Endothelial cell of umbilical vein (primary cell): ENCODE results near the gene TAF11L4. TPM values are rescaled to one million over a fixed set of nuclear protein-coding genes. Genes with fewer than 3 reads are reported as not detected.

Experiments used
- BruUV-seq: library from RNA; stranded (reverse); fragments of 400-500 nt; replicated peaks from 2 replicates; lab custom pipeline; 2021; lab: Mats Ljungman, UMichigan
- CTCF ChIA-PET: fragments of 300-600, 350-600 bp; sonication (Branson Sonifier 250); formaldehyde crosslinking; loops from one replicate; lab custom pipeline; 2021; ENCODE audit warnings: antibody characterized with exemption, inconsistent platforms; lab: Charles Lee
- POLR2A ChIA-PET: fragments of 300-600, 350-600 bp; sonication (Branson Sonifier 250); formaldehyde crosslinking; loops from one replicate; lab custom pipeline; 2021; ENCODE audit warnings: antibody characterized with exemption, inconsistent platforms; lab: Charles Lee
- DNase-seq: peaks from one replicate; pipeline ENCODE4 v3.0.0-alpha.2; 2011; ENCODE audit warnings: low read depth, low spot score
- FAIRE-seq: peaks from 2 replicates; lab custom pipeline; 2011; peaks lifted over from hg19 to GRCh38; lab: Jason Lieb, UNC
- H2AFZ ChIP-seq: 2 replicates; pipeline ENCODE4 v1.6.0; 2012; ENCODE audit warnings: low read depth, low read length, control low read depth, inconsistent platforms
- H3K27ac ChIP-seq: 2 replicates; pipeline ENCODE4 v1.5.1; 2011; ENCODE audit warnings: low read depth, mild to moderate bottlenecking, control low read depth, low read length, moderate library complexity; ENCODE audit not compliant: insufficient read depth
- H3K27me3 ChIP-seq, 2 experiments: 2 replicates each; pipeline versions ENCODE4 v1.6.0 to v1.6.1; 2011; ENCODE audit warnings: low read length in 2 of 2, mixed read lengths in 1 of 2; ENCODE audit not compliant: control insufficient read depth in 2 of 2, insufficient read depth in 2 of 2
- H3K36me3 ChIP-seq, 2 experiments: 2 replicates in 1 of 2; 3 replicates in 1 of 2; pipeline ENCODE4 v1.5.1; 2011; ENCODE audit warnings: low read length in 2 of 2, mild to moderate bottlenecking in 1 of 2, moderate library complexity in 1 of 2; ENCODE audit not compliant: control insufficient read depth in 2 of 2, insufficient read depth in 2 of 2; ENCODE audit errors: extremely low read depth in 1 of 2
- H3K4me1 ChIP-seq: 3 replicates; pipeline ENCODE4 v1.5.1; 2011; ENCODE audit warnings: mild to moderate bottlenecking, low read length; ENCODE audit not compliant: control insufficient read depth, insufficient read depth; ENCODE audit errors: extremely low read depth
- H3K4me2 ChIP-seq: 2 replicates; pipeline ENCODE4 v1.6.1; 2011; ENCODE audit warnings: low read length, control low read depth, mixed read lengths; ENCODE audit not compliant: insufficient read depth
- H3K4me3 ChIP-seq, 3 experiments: fragments of 200-600 bp in 1 of 3; sonication (generic), shearing (Covaris generic) in 1 of 3; replicated peaks in 1 of 3; 2 replicates each; pipeline ENCODE4 v1.5.1; 2011 to 2016; ENCODE audit warnings: control low read depth in 3 of 3, low read length in 3 of 3, mild to moderate bottlenecking in 2 of 3, inconsistent platforms in 1 of 3, low read depth in 1 of 3, moderate library complexity in 1 of 3; ENCODE audit not compliant: insufficient read depth in 1 of 3
- H3K79me2 ChIP-seq: 2 replicates; pipeline ENCODE4 v1.6.0; 2012; ENCODE audit warnings: low read length, inconsistent platforms; ENCODE audit not compliant: control insufficient read depth, insufficient read depth
- H3K9ac ChIP-seq: replicated peaks from 2 replicates; pipeline ENCODE3; 2011; ENCODE audit warnings: low read length, control low read depth; ENCODE audit not compliant: insufficient read depth; ENCODE audit errors: extremely low read depth
- H3K9me1 ChIP-seq: replicated peaks from 3 replicates; pipeline ENCODE4 v1.6.0; 2011; ENCODE audit warnings: mild to moderate bottlenecking, low read length; ENCODE audit not compliant: control insufficient read depth, insufficient read depth; ENCODE audit errors: extremely low read depth
- H3K9me3 ChIP-seq: replicated peaks from 2 replicates; pipeline ENCODE4 v1.5.1; 2012; ENCODE audit warnings: low read length, inconsistent platforms; ENCODE audit not compliant: control insufficient read depth, insufficient read depth
- H4K20me1 ChIP-seq: replicated peaks from 2 replicates; pipeline ENCODE3; 2011; ENCODE audit warnings: mild to moderate bottlenecking, low read length; ENCODE audit not compliant: control insufficient read depth, insufficient read depth; ENCODE audit errors: extremely low read depth
- EZH2 ChIP-seq: IDR thresholded peaks from 2 replicates; pipeline ENCODE4 v1.6.1; 2012; ENCODE audit warnings: borderline replicate concordance, low read depth, mild to moderate bottlenecking, moderate library complexity, low read length, inconsistent platforms; ENCODE audit not compliant: severe bottlenecking
- FOS ChIP-seq: IDR thresholded peaks from 2 replicates; pipeline ENCODE4 v1.6.1; 2011; ENCODE audit warnings: mild to moderate bottlenecking, low read length, moderate library complexity, borderline replicate concordance; ENCODE audit not compliant: insufficient read depth
- GATA2 ChIP-seq: IDR thresholded peaks from 2 replicates; pipeline ENCODE4 v1.7.0; 2011; ENCODE audit warnings: low read depth, mild to moderate bottlenecking, moderate library complexity, mixed read lengths, low read length; ENCODE audit not compliant: insufficient read length, insufficient read depth
- JUN ChIP-seq: IDR thresholded peaks from 2 replicates; pipeline ENCODE4 v1.6.1; 2011; ENCODE audit warnings: borderline replicate concordance, low read depth; ENCODE audit not compliant: insufficient read length, insufficient read depth
- MYC ChIP-seq: IDR thresholded peaks from one replicate; pipeline ENCODE4 v1.6.1; 2011; ENCODE audit warnings: mild to moderate bottlenecking, low read depth, low read length
- POLR2A ChIP-seq: IDR thresholded peaks from 2 replicates; pipeline ENCODE4 v1.6.1; 2012; ENCODE audit warnings: low read depth, mild to moderate bottlenecking, control low read depth, low read length
- POLR2AphosphoS5 ChIP-seq: IDR thresholded peaks from 2 replicates; pipeline ENCODE4 v1.6.1; 2012; ENCODE audit warnings: low read depth, mild to moderate bottlenecking, control low read depth, low read length, moderate library complexity; ENCODE audit not compliant: insufficient read depth
- dilution Hi-C: fragments of 300-500 bp; cut with MboI; formaldehyde crosslinking; loops from one replicate; pipeline ENCODE4 v1.15.0; 2019; ENCODE audit warnings: low sequenced_read_pairs; ENCODE audit not compliant: extremely low pct_ligation_motif_present
- intact Hi-C: fragments of 100-400 bp; cut with micrococcal nuclease; formaldehyde crosslinking; loops from one replicate; pipeline ENCODE4 v1.10.0; 2022
- polyA plus RNA-seq, 4 experiments: library from polyadenylated mRNA; depleted of rRNA in 3 of 4; stranded (reverse) in 3 of 4; unstranded in 1 of 4; fragments of >200 nt; gene quantifications; 2 replicates each; pipeline versions ENCODE4 v1.2.1 to v1.2.3, GENCODE V29; 2011 to 2012; ENCODE audit warnings: missing spikeins in 1 of 4
- total RNA-seq: library from RNA; stranded (reverse); gene quantifications from 2 replicates; pipeline ENCODE4 v1.2.3, GENCODE V29; 2021
- TF ChIP-seq, protein P1 (sequence below): IDR thresholded peaks from 2 replicates; pipeline ENCODE4 v1.6.1; 2011; ENCODE audit not compliant: insufficient read depth, insufficient read length
- TF ChIP-seq, protein P2 (sequence below), 2 donors: IDR thresholded peaks; 1 replicate in 1 of 2; 2 replicates in 1 of 2; pipeline ENCODE4 v1.5.1; 2011; ENCODE audit warnings: low read length in 2 of 2, mild to moderate bottlenecking in 2 of 2, moderate library complexity in 2 of 2, control low read depth in 1 of 2, inconsistent platforms in 1 of 2, low read depth in 1 of 2; ENCODE audit not compliant: insufficient read depth in 1 of 2; ENCODE audit errors: extremely low read depth in 1 of 2

The TAF11L4 gene
- total and polyA plus RNA-seq, 2 donors (not counting 3 experiments of a cell fraction or from before 2014, with no cell fraction given), result not detected

GRCh38 chr5:17477573-17478265 is 43.9 kb upstream of the TAF11L4 start:
- ChIA-PET POLR2A (no interaction called here), CTCF (interaction anchor here (1.1 kb wide), 1 partner anchor 262 kb away, joined by 3 read pairs; no protein-coding TSS in a partner anchor)
- Histone ChIP-seq H3K4me1 (no peaks in the 10 kb centered on the region), H3K9ac (no peak overlapping the region), H3K4me2 (no peak overlapping the region), H3K9me3 (no peaks in the 10 kb centered on the region), H3K27ac (no peak overlapping the region), H3K36me3 (no peaks in the 10 kb centered on the region), H3K4me3 (no peak overlapping the region), H3K9me1 (no peaks in the 10 kb centered on the region), H4K20me1 (no peaks in the 10 kb centered on the region), H3K79me2 (no peaks in the 10 kb centered on the region), H3K27me3 (no peaks in the 10 kb centered on the region), H2AFZ (no peak overlapping the region)
- TF ChIP-seq GATA2, result no peak
- dilution Hi-C loops, result no loop called here
- no peak for DNase-seq
- intact Hi-C loops, result no loop called here
- FAIRE-seq, result no peak
- no TSS peak for BruUV-seq

GRCh38 chr5:17481378-17481777 is 40.2 kb upstream of the TAF11L4 start:
- dilution Hi-C loops (no loop called here), intact Hi-C loops (no loop called here)
- Histone ChIP-seq H3K9ac (no peak overlapping the region), H3K4me2 (no peak overlapping the region), H3K9me3 (no peaks in the 10 kb centered on the region), H4K20me1 (no peaks in the 10 kb centered on the region), H3K4me1 (no peaks in the 10 kb centered on the region), H3K27me3 (no peaks in the 10 kb centered on the region), H2AFZ (no peak overlapping the region), H3K36me3 (no peaks in the 10 kb centered on the region), H3K9me1 (no peaks in the 10 kb centered on the region), H3K79me2 (no peaks in the 10 kb centered on the region), H3K4me3 (no peak overlapping the region), H3K27ac (no peak overlapping the region)
- DNase-seq (no peak), FAIRE-seq (no peak)
- CTCF ChIA-PET, result interaction anchor here (0.5 to 1.1 kb wide), 3 partner anchors 12 to 265 kb away, joined by 3 to 4 read pairs (median 4); no protein-coding TSS in a partner anchor
- no peak for TF ChIP-seq FOS
- no peak for TF ChIP-seq POLR2AphosphoS5
- TF ChIP-seq EZH2, result no peak
- TF ChIP-seq POLR2A, result no peak
- TF ChIP-seq GATA2, result no peak
- TF ChIP-seq, protein P1, sequence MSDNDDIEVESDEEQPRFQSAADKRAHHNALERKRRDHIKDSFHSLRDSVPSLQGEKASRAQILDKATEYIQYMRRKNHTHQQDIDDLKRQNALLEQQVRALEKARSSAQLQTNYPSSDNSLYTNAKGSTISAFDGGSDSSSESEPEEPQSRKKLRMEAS, result no peak
- TF ChIP-seq, protein P2, sequence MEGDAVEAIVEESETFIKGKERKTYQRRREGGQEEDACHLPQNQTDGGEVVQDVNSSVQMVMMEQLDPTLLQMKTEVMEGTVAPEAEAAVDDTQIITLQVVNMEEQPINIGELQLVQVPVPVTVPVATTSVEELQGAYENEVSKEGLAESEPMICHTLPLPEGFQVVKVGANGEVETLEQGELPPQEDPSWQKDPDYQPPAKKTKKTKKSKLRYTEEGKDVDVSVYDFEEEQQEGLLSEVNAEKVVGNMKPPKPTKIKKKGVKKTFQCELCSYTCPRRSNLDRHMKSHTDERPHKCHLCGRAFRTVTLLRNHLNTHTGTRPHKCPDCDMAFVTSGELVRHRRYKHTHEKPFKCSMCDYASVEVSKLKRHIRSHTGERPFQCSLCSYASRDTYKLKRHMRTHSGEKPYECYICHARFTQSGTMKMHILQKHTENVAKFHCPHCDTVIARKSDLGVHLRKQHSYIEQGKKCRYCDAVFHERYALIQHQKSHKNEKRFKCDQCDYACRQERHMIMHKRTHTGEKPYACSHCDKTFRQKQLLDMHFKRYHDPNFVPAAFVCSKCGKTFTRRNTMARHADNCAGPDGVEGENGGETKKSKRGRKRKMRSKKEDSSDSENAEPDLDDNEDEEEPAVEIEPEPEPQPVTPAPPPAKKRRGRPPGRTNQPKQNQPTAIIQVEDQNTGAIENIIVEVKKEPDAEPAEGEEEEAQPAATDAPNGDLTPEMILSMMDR (IDR thresholded peaks at IDR 0.05; ENCODE audit: extremely low read depth in 1 of 2, insufficient read depth in 1 of 2, low read depth in 1 of 2, low read length in 2 of 2), result no peak
- no peak for TF ChIP-seq JUN
- no peak for TF ChIP-seq MYC
- no TSS peak for BruUV-seq
- POLR2A ChIA-PET, result no interaction called here
